NB4 (cell line): ENCODE measurements around the gene NBPF3.

ENCODE experiments used
- MYC ChIP-seq: IDR thresholded peaks from 2 replicates; pipeline ENCODE4 v1.6.1; 2011; ENCODE audit warnings: low read depth, low read length
- POLR2A ChIP-seq: IDR thresholded peaks from 2 replicates; pipeline ENCODE4 v1.6.1; 2011; ENCODE audit warnings: mild to moderate bottlenecking; ENCODE audit not compliant: insufficient read length; ENCODE audit errors: extremely low read depth
- TF ChIP-seq, protein P1 (sequence below): IDR thresholded peaks from one replicate; pipeline ENCODE4 v1.5.1; 2012; ENCODE audit warnings: low read depth, low read length

DNA sequence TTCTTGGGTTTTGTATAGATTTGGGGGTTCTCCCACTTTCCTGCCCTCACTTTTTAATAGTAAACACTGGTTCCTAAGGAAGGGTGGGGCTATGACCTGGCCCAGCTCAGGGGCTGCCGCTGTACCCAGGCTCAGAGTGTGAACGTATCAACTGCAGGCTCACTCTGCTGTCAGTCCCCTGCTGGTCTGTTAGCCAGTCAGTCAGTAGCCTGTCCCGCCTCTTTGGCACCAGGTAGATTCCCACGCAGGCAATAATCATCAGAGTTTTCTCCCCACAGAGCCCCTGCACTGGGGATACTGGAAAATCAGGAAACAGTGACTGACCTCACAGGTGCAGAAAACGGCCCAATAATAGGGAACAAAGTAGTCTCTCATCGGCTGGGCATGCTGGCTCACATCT is 54.3 kb downstream of the NBPF3 start:
- TF ChIP-seq, protein P1, sequence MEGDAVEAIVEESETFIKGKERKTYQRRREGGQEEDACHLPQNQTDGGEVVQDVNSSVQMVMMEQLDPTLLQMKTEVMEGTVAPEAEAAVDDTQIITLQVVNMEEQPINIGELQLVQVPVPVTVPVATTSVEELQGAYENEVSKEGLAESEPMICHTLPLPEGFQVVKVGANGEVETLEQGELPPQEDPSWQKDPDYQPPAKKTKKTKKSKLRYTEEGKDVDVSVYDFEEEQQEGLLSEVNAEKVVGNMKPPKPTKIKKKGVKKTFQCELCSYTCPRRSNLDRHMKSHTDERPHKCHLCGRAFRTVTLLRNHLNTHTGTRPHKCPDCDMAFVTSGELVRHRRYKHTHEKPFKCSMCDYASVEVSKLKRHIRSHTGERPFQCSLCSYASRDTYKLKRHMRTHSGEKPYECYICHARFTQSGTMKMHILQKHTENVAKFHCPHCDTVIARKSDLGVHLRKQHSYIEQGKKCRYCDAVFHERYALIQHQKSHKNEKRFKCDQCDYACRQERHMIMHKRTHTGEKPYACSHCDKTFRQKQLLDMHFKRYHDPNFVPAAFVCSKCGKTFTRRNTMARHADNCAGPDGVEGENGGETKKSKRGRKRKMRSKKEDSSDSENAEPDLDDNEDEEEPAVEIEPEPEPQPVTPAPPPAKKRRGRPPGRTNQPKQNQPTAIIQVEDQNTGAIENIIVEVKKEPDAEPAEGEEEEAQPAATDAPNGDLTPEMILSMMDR = no peak
- TF ChIP-seq POLR2A (no peak), MYC (no peak)
